Testis (tissue), 3 donors: ENCODE measurements around the gene PSMC1. TPM values are rescaled to one million over a fixed set of nuclear protein-coding genes. Genes with fewer than 3 reads are reported as not detected.

Experiments used
- DNase-seq: peaks from one replicate; pipeline ENCODE4 v3.0.0-alpha.2; 2019
- H3K27ac ChIP-seq, 2 donors: fragments of 200-600 bp; sonication (generic); one replicate each; pipeline ENCODE4 v1.5.1; 2019
- H3K27me3 ChIP-seq: fragments of 200-600 bp; sonication (generic); one replicate; pipeline ENCODE4 v1.5.1; 2019
- H3K36me3 ChIP-seq: fragments of 200-600 bp; sonication (generic); one replicate; pipeline ENCODE4 v1.5.1; 2017; ENCODE audit warnings: low read depth; ENCODE audit errors: missing control alignments
- H3K4me1 ChIP-seq: fragments of 200-600 bp; sonication (generic); one replicate; pipeline ENCODE4 v1.5.1; 2019
- H3K4me3 ChIP-seq, 2 donors: fragments of 200-600 bp; sonication (generic); one replicate each; pipeline ENCODE4 v1.5.1; 2017 to 2019
- H3K9me3 ChIP-seq: fragments of 200-600 bp; sonication (generic); one replicate; pipeline ENCODE4 v1.5.1; 2017
- CTCF ChIP-seq, 3 experiments: fragments of 450-650 bp in 2 of 3; fragments of 200-600 bp in 1 of 3; sonication (generic) in 1 of 3; IDR thresholded peaks; one replicate each; pipeline ENCODE4 v1.5.1; 2016 to 2019; ENCODE audit warnings: antibody characterized with exemption in 3 of 3, mild to moderate bottlenecking in 2 of 3, moderate library complexity in 1 of 3
- POLR2A ChIP-seq: fragments of 450-650 bp; IDR thresholded peaks from one replicate; pipeline ENCODE4 v1.6.1; 2017; ENCODE audit warnings: antibody characterized with exemption, mild to moderate bottlenecking, moderate library complexity
- WGBS, 2 donors: methylation state at CpG; one replicate each; pipeline ENCODE4 v1.1.5; 2018; 5-methylcytosine and 5-hydroxymethylcytosine counted together
- intact Hi-C: fragments of 100-400 bp; cut with DNase I; formaldehyde crosslinking; loops from one replicate; pipeline ENCODE4 v1.15.1; 2023; ENCODE audit warnings: low total_unique reads
- polyA plus RNA-seq: library from polyadenylated mRNA; stranded (reverse); fragments of 350-450 nt; fragmentation: Illumina TruSeq; extraction: RNeasy Lipid Tissue Mini Kit (QIAGEN cat#74804); gene quantifications from one replicate; pipeline ENCODE4 v1.2.3, GENCODE V29; 2014; ENCODE audit warnings: low read depth, low replicate concordance; ENCODE audit not compliant: insufficient read depth
- total RNA-seq, 2 donors: library from RNA; depleted of rRNA; stranded (reverse); fragments of >200 nt; gene quantifications; one replicate each; pipeline ENCODE4 v1.2.3, GENCODE V29; 2016

The PSMC1 gene
- total and polyA plus RNA-seq, 3 donors from 2014 or later, result 111 to 300 (median 133) TPM

GRCh38 chr14:90291699-90292098, 35.3 kb downstream of the PSMC1 start:
- H3K36me3 ChIP-seq, result no peaks in the 10 kb centered on the region
- DNase-seq, result no peak
- intact Hi-C loops, result no loop called here

GRCh38 chr14:90293766-90294730, 37.7 kb downstream of the PSMC1 start:
- Histone ChIP-seq H3K4me3 (no peak overlapping the region), H3K4me1 (peaks cover 8% of the 10 kb centered on the region), H3K36me3 (no peaks in the 10 kb centered on the region), H3K27ac (no peak overlapping the region), H3K27me3 (no peaks in the 10 kb centered on the region), H3K9me3 (no peaks in the 10 kb centered on the region)
- 89 to 91% methylated on average over 11 of the region's 11 CpGs for WGBS, 2 donors
- DNase-seq, result no peak
- intact Hi-C loops, result no loop called here
- TF ChIP-seq CTCF (IDR thresholded peaks at IDR 0.05), result no peak
- no peak for TF ChIP-seq POLR2A

More at GRCh38 chr14:90291699-90292098, 35.3 kb downstream of the PSMC1 start:
- H3K27ac ChIP-seq, result no peak overlapping the region
- no peaks in the 10 kb centered on the region for H3K9me3 ChIP-seq
- H3K4me3 ChIP-seq, result no peak overlapping the region
- no peaks in the 10 kb centered on the region for H3K27me3 ChIP-seq
- TF ChIP-seq POLR2A (no peak), CTCF (IDR thresholded peaks at IDR 0.05) (no peak)
- H3K4me1 ChIP-seq, result peaks cover 15% of the 10 kb centered on the region
- 89 to 94% methylated on average over 7 of the region's 7 CpGs for WGBS, 2 donors

GRCh38 chr14:90294872-90295271, 38.5 kb downstream of the PSMC1 start:
- TF ChIP-seq CTCF (IDR thresholded peaks at IDR 0.05) (no peak), POLR2A (no peak)
- Histone ChIP-seq H3K27ac (no peak overlapping the region), H3K36me3 (no peaks in the 10 kb centered on the region), H3K4me3 (no peak overlapping the region), H3K27me3 (no peaks in the 10 kb centered on the region), H3K4me1 (no peaks in the 10 kb centered on the region), H3K9me3 (no peaks in the 10 kb centered on the region)
- WGBS, 2 donors, result 71 to 77% methylated on average over 2 of the region's 2 CpGs
- DNase-seq, result no peak
- intact Hi-C loops, result no loop called here

- DNase-seq, result no peak
- Histone ChIP-seq H3K9me3 (no peaks in the 10 kb centered on the region), H3K27ac (no peak overlapping the region), H3K4me3 (no peak overlapping the region), H3K36me3 (no peaks in the 10 kb centered on the region), H3K27me3 (no peaks in the 10 kb centered on the region), H3K4me1 (no peaks in the 10 kb centered on the region)
- intact Hi-C loops, result no loop called here
- 85 to 91% methylated on average over 5 of the region's 5 CpGs for WGBS, 2 donors
- no peak for TF ChIP-seq POLR2A
- no peak for TF ChIP-seq CTCF (IDR thresholded peaks at IDR 0.05)
Measured at GRCh38 chr14:90295870-90296516, 39.6 kb downstream of the PSMC1 start.
